Suprapubic skin (tissue), 4 donors: ENCODE results near the gene SCN2B. TPM values are rescaled to one million over a fixed set of nuclear protein-coding genes. Genes with fewer than 3 reads are reported as not detected.

Experiments
- DNase-seq, 2 donors: peaks; one replicate each; pipeline ENCODE4 v3.0.0-alpha.2; 2019; ENCODE audit warnings: low spot score in 2 of 2
- H3K27ac ChIP-seq: fragments of 200-600 bp; sonication (generic); one replicate; pipeline ENCODE4 v1.5.1; 2019
- H3K27me3 ChIP-seq: fragments of 200-600 bp; sonication (generic); one replicate; pipeline ENCODE4 v1.5.1; 2019
- H3K36me3 ChIP-seq: fragments of 200-600 bp; sonication (generic); one replicate; pipeline ENCODE4 v1.5.1; 2019
- H3K4me1 ChIP-seq: fragments of 200-600 bp; sonication (generic); one replicate; pipeline ENCODE4 v1.5.1; 2019
- H3K4me3 ChIP-seq: fragments of 200-600 bp; sonication (generic); one replicate; pipeline ENCODE4 v1.5.1; 2019; ENCODE audit warnings: mild to moderate bottlenecking
- H3K9me3 ChIP-seq: fragments of 200-600 bp; sonication (generic); one replicate; pipeline ENCODE4 v1.5.1; 2019
- EP300 ChIP-seq: sonication (generic); formaldehyde crosslinking; IDR thresholded peaks from one replicate; pipeline ENCODE4 v1.6.1; 2017; ENCODE audit warnings: antibody characterized with exemption
- POLR2A ChIP-seq, 2 donors: fragments of 450-650 bp; IDR thresholded peaks; one replicate each; pipeline ENCODE4 v1.6.1; 2017; ENCODE audit warnings: antibody characterized with exemption in 2 of 2, mild to moderate bottlenecking in 2 of 2, moderate library complexity in 2 of 2
- POLR2AphosphoS5 ChIP-seq, 3 donors: sonication (generic); formaldehyde crosslinking; IDR thresholded peaks; one replicate each; pipeline ENCODE4 v1.6.1; 2017; ENCODE audit warnings: antibody characterized with exemption in 3 of 3
- WGBS: methylation state at CpG from one replicate; pipeline ENCODE4 v1.1.5; 2018; 5-methylcytosine and 5-hydroxymethylcytosine counted together
- total RNA-seq, 4 donors: library from RNA; depleted of rRNA; stranded (reverse); fragments of >200 nt; gene quantifications; one replicate each; pipeline ENCODE4 v1.1.0, GENCODE V29; 2016
- TF ChIP-seq, protein P1 (sequence below), 2 donors: fragments of 200-600 bp in 1 of 2; fragments of 450-650 bp in 1 of 2; sonication (generic) in 1 of 2; IDR thresholded peaks; one replicate each; pipeline ENCODE4 v1.5.1; 2016 to 2019; ENCODE audit warnings: antibody characterized with exemption in 2 of 2, mild to moderate bottlenecking in 1 of 2, moderate library complexity in 1 of 2

The SCN2B gene
- total RNA-seq, 4 donors from 2014 or later, result 0.08 to 0.21 TPM; not detected in 2

DNA sequence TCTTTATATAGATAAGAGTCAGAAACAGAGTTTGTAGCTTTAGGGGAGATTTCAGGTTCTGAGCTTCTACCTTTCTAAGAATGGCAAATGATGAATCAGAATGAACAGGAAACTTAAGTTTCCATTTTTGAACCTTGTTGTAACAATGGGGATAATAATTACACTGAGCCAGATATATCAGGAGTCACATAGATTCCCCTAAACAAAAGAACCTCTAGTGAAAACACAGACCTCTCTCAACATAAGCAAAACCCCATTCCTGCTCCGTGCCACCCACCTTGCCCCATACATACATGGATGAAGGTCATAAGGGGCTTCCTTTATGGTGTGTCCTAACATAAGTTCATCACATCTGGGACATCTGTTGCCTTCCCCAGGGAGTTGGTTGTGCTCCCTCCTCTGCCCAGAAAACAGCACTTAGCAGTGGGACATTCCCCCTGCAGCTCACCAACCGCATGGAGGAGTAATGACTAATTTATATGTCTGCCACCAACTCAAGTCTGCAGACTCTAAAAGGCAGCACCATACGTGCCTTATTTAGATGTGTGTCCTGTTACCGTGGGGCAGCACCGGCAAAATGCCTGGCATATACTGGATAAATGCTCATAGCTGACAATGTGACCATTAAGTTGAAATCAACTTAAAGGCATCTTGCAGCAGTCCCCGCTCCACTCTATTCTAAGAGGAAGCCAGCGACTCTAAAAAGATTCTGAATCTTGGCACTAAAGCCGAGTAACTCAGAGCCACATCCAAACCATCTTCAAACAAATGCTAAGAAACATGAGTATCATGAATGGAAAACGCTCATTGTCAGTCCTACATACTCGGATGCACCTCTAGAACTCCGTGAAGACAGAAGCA is 40.4 kb upstream of the SCN2B start:
- Histone ChIP-seq H3K27me3 (peaks cover 14% of the 10 kb centered on the region), H3K27ac (no peak overlapping the region), H3K4me3 (no peak overlapping the region), H3K4me1 (no peaks in the 10 kb centered on the region), H3K9me3 (no peaks in the 10 kb centered on the region), H3K36me3 (no peaks in the 10 kb centered on the region)
- 74% methylated on average over 11 of the region's 11 CpGs for WGBS
- DNase-seq, result no peak
- no peak for TF ChIP-seq POLR2AphosphoS5 (IDR thresholded peaks at IDR 0.05)
- TF ChIP-seq, protein P1, sequence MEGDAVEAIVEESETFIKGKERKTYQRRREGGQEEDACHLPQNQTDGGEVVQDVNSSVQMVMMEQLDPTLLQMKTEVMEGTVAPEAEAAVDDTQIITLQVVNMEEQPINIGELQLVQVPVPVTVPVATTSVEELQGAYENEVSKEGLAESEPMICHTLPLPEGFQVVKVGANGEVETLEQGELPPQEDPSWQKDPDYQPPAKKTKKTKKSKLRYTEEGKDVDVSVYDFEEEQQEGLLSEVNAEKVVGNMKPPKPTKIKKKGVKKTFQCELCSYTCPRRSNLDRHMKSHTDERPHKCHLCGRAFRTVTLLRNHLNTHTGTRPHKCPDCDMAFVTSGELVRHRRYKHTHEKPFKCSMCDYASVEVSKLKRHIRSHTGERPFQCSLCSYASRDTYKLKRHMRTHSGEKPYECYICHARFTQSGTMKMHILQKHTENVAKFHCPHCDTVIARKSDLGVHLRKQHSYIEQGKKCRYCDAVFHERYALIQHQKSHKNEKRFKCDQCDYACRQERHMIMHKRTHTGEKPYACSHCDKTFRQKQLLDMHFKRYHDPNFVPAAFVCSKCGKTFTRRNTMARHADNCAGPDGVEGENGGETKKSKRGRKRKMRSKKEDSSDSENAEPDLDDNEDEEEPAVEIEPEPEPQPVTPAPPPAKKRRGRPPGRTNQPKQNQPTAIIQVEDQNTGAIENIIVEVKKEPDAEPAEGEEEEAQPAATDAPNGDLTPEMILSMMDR (IDR thresholded peaks at IDR 0.05), result no peak
- no peak for TF ChIP-seq POLR2A (IDR thresholded peaks at IDR 0.05)
- TF ChIP-seq EP300, result no peak

DNA sequence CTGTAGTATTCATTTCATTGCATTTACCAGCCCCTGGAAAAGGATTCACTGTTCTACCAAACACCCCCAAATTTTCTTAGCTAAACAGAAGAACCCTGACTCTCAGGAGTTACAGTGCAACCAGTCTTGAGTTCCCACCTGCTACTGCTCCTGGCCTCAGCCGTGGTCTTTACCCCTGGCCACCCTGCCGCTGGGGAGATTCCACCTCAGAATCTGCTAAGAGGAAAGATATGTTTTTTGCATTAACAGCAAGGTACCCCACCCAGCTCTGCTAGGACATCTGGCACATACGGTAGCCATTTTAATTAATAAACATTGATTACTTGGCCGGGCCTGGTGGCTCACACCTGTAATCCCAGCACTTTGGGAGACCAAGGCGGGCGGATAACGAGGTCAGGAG is 39.3 kb upstream of the SCN2B start:
- 89% methylated on average over 7 of the region's 7 CpGs for WGBS
- DNase-seq, result no peak
- Histone ChIP-seq H3K27ac (no peak overlapping the region), H3K4me3 (no peak overlapping the region), H3K9me3 (no peaks in the 10 kb centered on the region), H3K27me3 (peaks cover 7% of the 10 kb centered on the region), H3K4me1 (peaks cover 5% of the 10 kb centered on the region), H3K36me3 (no peaks in the 10 kb centered on the region)
- TF ChIP-seq POLR2AphosphoS5 (IDR thresholded peaks at IDR 0.05) (no peak), POLR2A (IDR thresholded peaks at IDR 0.05) (no peak), EP300 (no peak)
- TF ChIP-seq, protein P1 (IDR thresholded peaks at IDR 0.05), result no peak

DNA sequence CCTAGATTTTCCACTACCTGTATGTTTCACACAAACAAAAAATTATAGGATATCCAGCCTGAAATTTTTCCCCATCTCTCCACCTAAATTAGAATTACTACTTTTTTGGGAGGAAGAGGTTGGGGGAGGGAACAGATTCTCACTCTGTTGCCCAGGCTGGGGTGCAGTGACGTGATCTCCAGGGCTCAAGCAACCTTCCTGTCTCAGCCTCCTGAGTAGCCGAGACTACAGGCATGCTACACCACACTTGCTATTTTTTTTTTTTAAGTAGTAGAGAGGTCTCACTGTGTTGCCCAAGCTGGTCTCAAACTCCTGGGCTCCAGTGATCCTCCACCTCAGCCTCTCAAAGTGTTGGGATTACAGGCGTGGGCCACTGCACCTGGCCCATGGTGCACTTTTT is 38.8 kb upstream of the SCN2B start:
- Histone ChIP-seq H3K9me3 (no peaks in the 10 kb centered on the region), H3K4me3 (no peak overlapping the region), H3K27ac (no peak overlapping the region), H3K4me1 (peaks cover 7% of the 10 kb centered on the region), H3K27me3 (peaks cover 7% of the 10 kb centered on the region), H3K36me3 (no peaks in the 10 kb centered on the region)
- DNase-seq, result no peak
- WGBS, result 86% methylated on average over 3 of the region's 3 CpGs
- TF ChIP-seq, protein P1 (IDR thresholded peaks at IDR 0.05), result no peak
- TF ChIP-seq POLR2A (IDR thresholded peaks at IDR 0.05) (no peak), EP300 (no peak), POLR2AphosphoS5 (IDR thresholded peaks at IDR 0.05) (no peak)

DNA sequence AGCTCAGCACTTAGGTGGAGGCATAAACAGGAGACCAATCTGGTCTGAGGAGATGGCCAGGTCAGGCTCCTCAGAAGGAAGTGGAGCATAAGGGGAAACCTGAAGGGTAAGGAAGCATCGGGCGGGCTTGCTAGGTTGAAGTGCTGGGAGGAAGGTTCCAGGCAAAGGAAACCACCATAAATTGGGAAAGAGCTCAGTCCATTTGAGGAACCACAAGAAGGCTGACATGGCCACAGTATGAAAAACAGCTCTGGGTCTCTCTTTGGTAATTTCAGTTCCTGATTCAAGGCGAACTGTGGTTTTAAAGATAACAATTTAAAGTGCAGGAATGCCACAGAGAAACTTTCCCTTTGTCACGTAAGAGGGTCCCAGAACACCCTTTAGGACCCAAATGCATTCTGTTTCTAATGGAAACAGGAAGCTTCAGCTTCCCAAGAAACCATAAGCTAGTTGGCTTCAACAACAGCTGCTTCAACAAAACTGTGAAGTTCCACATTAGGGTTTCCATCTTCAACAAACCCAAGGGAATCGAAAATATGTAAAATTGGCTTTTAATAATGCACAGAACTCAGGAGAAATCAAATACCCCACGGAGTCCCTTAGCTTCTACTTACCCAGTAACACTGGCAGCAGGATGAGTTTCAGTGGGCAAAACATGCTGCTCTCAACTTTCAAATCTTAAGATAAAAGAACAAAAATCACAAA is 37.9 kb upstream of the SCN2B start:
- no peak for DNase-seq
- H3K4me1 ChIP-seq, result peaks cover 7% of the 10 kb centered on the region
- H3K27me3 ChIP-seq, result peaks cover 7% of the 10 kb centered on the region
- H3K27ac ChIP-seq, result no peak overlapping the region
- H3K4me3 ChIP-seq, result no peak overlapping the region
- 76% methylated on average over 6 of the region's 6 CpGs for WGBS
- H3K36me3 ChIP-seq, result no peaks in the 10 kb centered on the region
- H3K9me3 ChIP-seq, result no peaks in the 10 kb centered on the region
- TF ChIP-seq, protein P1 (IDR thresholded peaks at IDR 0.05), result no peak
- no peak for TF ChIP-seq POLR2A (IDR thresholded peaks at IDR 0.05)
- no peak for TF ChIP-seq POLR2AphosphoS5 (IDR thresholded peaks at IDR 0.05)
- TF ChIP-seq EP300, result no peak

DNA sequence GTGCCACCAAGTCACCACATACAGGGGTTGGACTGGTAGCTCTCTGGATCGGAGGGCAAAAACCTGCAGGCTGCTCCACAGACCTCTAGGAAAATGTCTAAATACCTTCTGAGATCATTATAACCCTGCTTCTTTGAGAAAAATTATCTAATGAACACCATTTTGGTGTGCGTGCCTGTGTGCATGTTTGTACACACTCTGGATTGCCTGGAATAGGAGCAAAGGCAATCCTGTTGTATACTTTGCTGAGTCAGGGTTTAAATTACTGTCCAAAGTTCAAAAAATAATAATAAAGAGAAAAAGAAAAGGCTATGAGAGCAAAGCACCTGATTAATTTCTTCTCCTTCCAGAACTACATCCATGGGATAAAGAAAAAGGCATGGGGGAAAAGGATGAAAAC is 37.3 kb upstream of the SCN2B start:
- no peak for TF ChIP-seq EP300
- no peak overlapping the region for H3K4me3 ChIP-seq
- no peaks in the 10 kb centered on the region for H3K36me3 ChIP-seq
- peaks cover 7% of the 10 kb centered on the region for H3K4me1 ChIP-seq
- peaks cover 7% of the 10 kb centered on the region for H3K27me3 ChIP-seq
- H3K9me3 ChIP-seq, result no peaks in the 10 kb centered on the region
- WGBS, result 93% methylated on average over 2 of the region's 2 CpGs
- DNase-seq, result no peak
- H3K27ac ChIP-seq, result no peak overlapping the region
